Mesenchymal stem cell (in vitro differentiated cells and primary cell): ENCODE measurements around the gene ZIC2.

Source experiments
- DNase-seq: peaks from one replicate; pipeline ENCODE4 v3.0.0-alpha.2; 2013
- H2AFZ ChIP-seq: one replicate; pipeline ENCODE4 v1.6.1; 2013; ENCODE audit warnings: low read depth, mild to moderate bottlenecking, control low read depth, inconsistent platforms, low read length, moderate library complexity
- H2AK5ac ChIP-seq: 2 replicates; pipeline ENCODE4 v1.6.1; 2013; ENCODE audit warnings: low read length, moderate library complexity, mild to moderate bottlenecking, inconsistent platforms; ENCODE audit not compliant: severe bottlenecking
- H2BK120ac ChIP-seq: one replicate; pipeline ENCODE4 v1.6.1; 2013; ENCODE audit warnings: low read depth, mild to moderate bottlenecking, inconsistent platforms, low read length, moderate library complexity
- H2BK12ac ChIP-seq, 2 experiments: one replicate each; pipeline ENCODE4 v1.6.1; 2013; ENCODE audit warnings: inconsistent platforms in 2 of 2, low read length in 2 of 2, mild to moderate bottlenecking in 2 of 2, moderate library complexity in 2 of 2, control low read depth in 1 of 2
- H2BK15ac ChIP-seq: one replicate; pipeline ENCODE4 v1.6.1; 2013; ENCODE audit warnings: mild to moderate bottlenecking, low read depth, inconsistent platforms; ENCODE audit not compliant: poor library complexity, severe bottlenecking
- H2BK5ac ChIP-seq: 2 replicates; pipeline ENCODE4 v1.6.1; 2013; ENCODE audit warnings: low read depth, mild to moderate bottlenecking, low read length, control low read depth, inconsistent platforms; ENCODE audit not compliant: poor library complexity, severe bottlenecking
- H3K14ac ChIP-seq, 2 experiments: one replicate each; pipeline ENCODE4 v1.6.1; 2013; ENCODE audit warnings: inconsistent platforms in 2 of 2, low read length in 2 of 2, control low read depth in 1 of 2, mild to moderate bottlenecking in 1 of 2, moderate library complexity in 1 of 2
- H3K18ac ChIP-seq, 2 experiments: one replicate each; pipeline ENCODE4 v1.6.1; 2013; ENCODE audit warnings: inconsistent platforms in 2 of 2, low read length in 2 of 2, control low read depth in 1 of 2, low read depth in 1 of 2, mild to moderate bottlenecking in 1 of 2
- H3K23ac ChIP-seq, 2 experiments: one replicate each; pipeline ENCODE4 v1.6.1; 2013; ENCODE audit warnings: inconsistent platforms in 2 of 2, low read length in 2 of 2, mild to moderate bottlenecking in 2 of 2, moderate library complexity in 2 of 2, control low read depth in 1 of 2
- H3K27ac ChIP-seq: 2 replicates; pipeline ENCODE4 v1.5.1; 2013; ENCODE audit warnings: mild to moderate bottlenecking, moderate library complexity, low read length, control low read depth, inconsistent platforms; ENCODE audit not compliant: poor library complexity, severe bottlenecking
- H3K27me3 ChIP-seq, 2 experiments: 2 replicates each; pipeline versions ENCODE4 v1.6.1 to v1.7.0; 2013; ENCODE audit warnings: low read length in 2 of 2, mild to moderate bottlenecking in 2 of 2, moderate library complexity in 2 of 2, control low read depth in 1 of 2, inconsistent platforms in 1 of 2; ENCODE audit not compliant: control insufficient read depth in 1 of 2, insufficient read depth in 1 of 2
- H3K36me3 ChIP-seq, 2 experiments: 2 replicates each; pipeline versions ENCODE4 v1.6.1 to v1.7.0; 2013; ENCODE audit warnings: low read length in 2 of 2, control low read depth in 1 of 2, inconsistent platforms in 1 of 2, low read depth in 1 of 2, mild to moderate bottlenecking in 1 of 2; ENCODE audit not compliant: insufficient read depth in 2 of 2, control insufficient read depth in 1 of 2
- H3K4ac ChIP-seq, 2 experiments: one replicate each; pipeline ENCODE4 v1.6.1; 2013; ENCODE audit warnings: inconsistent platforms in 2 of 2, low read length in 2 of 2, mild to moderate bottlenecking in 2 of 2, moderate library complexity in 2 of 2, control low read depth in 1 of 2, low read depth in 1 of 2
- H3K4me1 ChIP-seq: 2 replicates; pipeline ENCODE4 v1.6.1; 2013; ENCODE audit warnings: low read depth, low read length, control low read depth; ENCODE audit not compliant: control insufficient read depth, insufficient read depth
- H3K4me2 ChIP-seq: 2 replicates; pipeline ENCODE4 v1.6.1; 2013; ENCODE audit warnings: low read length, mild to moderate bottlenecking, inconsistent platforms; ENCODE audit not compliant: poor library complexity, severe bottlenecking
- H3K4me3 ChIP-seq, 2 experiments: 2 replicates each; pipeline versions ENCODE4 v1.5.1 to v1.7.0; 2013; ENCODE audit warnings: low read length in 2 of 2, mild to moderate bottlenecking in 2 of 2, control low read depth in 1 of 2, low read depth in 1 of 2; ENCODE audit not compliant: insufficient read depth in 1 of 2
- H3K79me1 ChIP-seq: replicated peaks from 2 replicates; pipeline ENCODE4 v1.6.1; 2013; ENCODE audit warnings: mild to moderate bottlenecking, control low read depth, low read length, inconsistent platforms; ENCODE audit not compliant: poor library complexity, severe bottlenecking
- H3K9ac ChIP-seq: 2 replicates; pipeline ENCODE4 v1.7.0; 2013; ENCODE audit warnings: mild to moderate bottlenecking, low read length, moderate library complexity
- H3K9me3 ChIP-seq: 2 replicates; pipeline ENCODE4 v1.7.0; 2013; ENCODE audit warnings: mild to moderate bottlenecking, low read length; ENCODE audit not compliant: control insufficient read depth
- H4K8ac ChIP-seq: one replicate; pipeline ENCODE4 v1.6.1; 2013; ENCODE audit warnings: inconsistent platforms, mild to moderate bottlenecking, low read length, moderate library complexity
- H4K91ac ChIP-seq: one replicate; pipeline ENCODE4 v1.6.1; 2013; ENCODE audit warnings: mild to moderate bottlenecking, low read length, inconsistent platforms
- WGBS: methylation state at CpG from one replicate; pipeline ENCODE4 v1.1.7; 2013; ENCODE audit warnings: mixed read lengths; 5-methylcytosine and 5-hydroxymethylcytosine counted together

ZIC2 gene

GRCh38 chr13:99969919-99970650 lies 11.5 kb upstream of the ZIC2 start:
- H3K18ac ChIP-seq: no peak overlapping the region
- H2BK120ac ChIP-seq: no peak overlapping the region
- H3K4me2 ChIP-seq: peak overlapping the region; percentile 94
- no peak overlapping the region for H3K9ac ChIP-seq
- H3K4ac ChIP-seq: no peak overlapping the region
- peak overlapping the region; percentile 82 for H3K27ac ChIP-seq
- H3K4me1 ChIP-seq: peaks cover 17% of the 10 kb centered on the region
- H3K9me3 ChIP-seq: peaks cover 4% of the 10 kb centered on the region
- no peak overlapping the region for H2AFZ ChIP-seq
- H3K4me3 ChIP-seq: peak overlapping the region in 1 of 2 experiments; percentile 81
- no peak overlapping the region for H3K14ac ChIP-seq
- H3K36me3 ChIP-seq: peaks cover 0 to 10% of the 10 kb centered on the region in 2 experiments
- no peak overlapping the region for H2BK12ac ChIP-seq
- H4K8ac ChIP-seq: no peak overlapping the region
- peak overlapping the region in 1 of 2 experiments; percentile 46 for H3K23ac ChIP-seq
- H3K79me1 ChIP-seq: peaks cover 12% of the 10 kb centered on the region
- H4K91ac ChIP-seq: no peak overlapping the region
- no peak overlapping the region for H2BK15ac ChIP-seq
- under 1% methylated on average over 42 of the region's 79 CpGs for WGBS
- DNase-seq: no peak
- peak overlapping the region; percentile 4 for H2BK5ac ChIP-seq
- H2AK5ac ChIP-seq: no peak overlapping the region
- peaks cover 4 to 89% of the 10 kb centered on the region in 2 experiments for H3K27me3 ChIP-seq

GRCh38 chr13:99970651-99971575 lies 10.7 kb upstream of the ZIC2 start:
- H3K27me3 ChIP-seq: peaks cover 4 to 89% of the 10 kb centered on the region in 2 experiments
- no peak overlapping the region for H2BK120ac ChIP-seq
- H4K8ac ChIP-seq: no peak overlapping the region
- H3K4me3 ChIP-seq: peak overlapping the region in 1 of 2 experiments; percentile 81
- H3K79me1 ChIP-seq: peaks cover 17% of the 10 kb centered on the region
- H2AFZ ChIP-seq: no peak overlapping the region
- H3K14ac ChIP-seq: no peak overlapping the region
- WGBS: under 1% methylated on average over 41 of the region's 118 CpGs
- H3K9me3 ChIP-seq: peaks cover 5% of the 10 kb centered on the region
- no peak overlapping the region for H3K23ac ChIP-seq
- peak overlapping the region; percentile 73 for H3K27ac ChIP-seq
- H3K9ac ChIP-seq: no peak overlapping the region
- peak overlapping the region; percentile 94 for H3K4me2 ChIP-seq
- DNase-seq: no peak
- H3K36me3 ChIP-seq: peaks cover 0 to 5% of the 10 kb centered on the region in 2 experiments
- no peak overlapping the region for H2BK12ac ChIP-seq
- H2BK15ac ChIP-seq: no peak overlapping the region
- H2BK5ac ChIP-seq: no peak overlapping the region
- no peak overlapping the region for H4K91ac ChIP-seq
- no peak overlapping the region for H2AK5ac ChIP-seq
- H3K18ac ChIP-seq: no peak overlapping the region
- no peak overlapping the region for H3K4ac ChIP-seq
- H3K4me1 ChIP-seq: peaks cover 13% of the 10 kb centered on the region

- Histone ChIP-seq H2BK15ac (no peak within 1 kb of the TSS), H2BK120ac (no peak within 1 kb of the TSS), H3K9me3 (peaks cover 10% of the 10 kb centered on the region), H3K4me3 (peak within 1 kb of the TSS in 1 of 2 experiments; percentile 81), H3K27me3 (peaks cover 4 to 89% of the 10 kb centered on the region in 2 experiments), H4K91ac (no peak within 1 kb of the TSS), H3K4me1 (peaks cover 13% of the 10 kb centered on the region), H2BK5ac (no peak within 1 kb of the TSS), H2AFZ (no peak within 1 kb of the TSS), H2AK5ac (no peak within 1 kb of the TSS), H3K4ac (no peak within 1 kb of the TSS), H2BK12ac (no peak within 1 kb of the TSS), H3K27ac (peak within 1 kb of the TSS; percentile 73), H3K9ac (no peak within 1 kb of the TSS), H3K23ac (peak within 1 kb of the TSS in 1 of 2 experiments; percentile 35), H4K8ac (no peak within 1 kb of the TSS), H3K14ac (no peak within 1 kb of the TSS), H3K79me1 (peaks cover 17% of the 10 kb centered on the region), H3K36me3 (peaks cover 0 to 5% of the 10 kb centered on the region in 2 experiments), H3K4me2 (peak within 1 kb of the TSS; percentile 94), H3K18ac (no peak within 1 kb of the TSS)
- no peak for DNase-seq
- 2% methylated on average over 22 of the region's 41 CpGs for WGBS
Measured at GRCh38 chr13:99971576-99972189, 9.9 kb upstream of the ZIC2 start, which contains the start of gene ZIC5. ZIC5 (minus strand) TSS chr13:99971767; CDS start chr13:99971603, 164 bp downstream.
